KOPT-K1 (cell line): ENCODE data around the gene FGF21.

Source experiments
- H3K27ac ChIP-seq: fragments of 200-600 bp; sonication (generic); 2 replicates; pipeline ENCODE4 v1.5.1; 2016; ENCODE audit warnings: antibody characterized with exemption, mild to moderate bottlenecking, low read depth, low read length; ENCODE audit not compliant: poor library complexity, severe bottlenecking
- H3K36me3 ChIP-seq: fragments of 200-600 bp; sonication (generic); 2 replicates; pipeline ENCODE4 v1.5.1; 2017; ENCODE audit warnings: antibody characterized with exemption, mild to moderate bottlenecking, low read length, moderate library complexity; ENCODE audit not compliant: insufficient read depth
- H3K9me3 ChIP-seq: fragments of 200-600 bp; sonication (generic); 2 replicates; pipeline ENCODE4 v1.5.1; 2017; ENCODE audit warnings: antibody characterized with exemption, low read length, mild to moderate bottlenecking; ENCODE audit not compliant: insufficient read depth, poor library complexity, severe bottlenecking

FGF21 gene

GRCh38 chr19:48741129-48741999 is 14.0 kb upstream of the FGF21 start:
- H3K36me3 ChIP-seq: no peaks in the 10 kb centered on the region
- no peaks in the 10 kb centered on the region for H3K9me3 ChIP-seq
- H3K27ac ChIP-seq: no peak overlapping the region

DNA sequence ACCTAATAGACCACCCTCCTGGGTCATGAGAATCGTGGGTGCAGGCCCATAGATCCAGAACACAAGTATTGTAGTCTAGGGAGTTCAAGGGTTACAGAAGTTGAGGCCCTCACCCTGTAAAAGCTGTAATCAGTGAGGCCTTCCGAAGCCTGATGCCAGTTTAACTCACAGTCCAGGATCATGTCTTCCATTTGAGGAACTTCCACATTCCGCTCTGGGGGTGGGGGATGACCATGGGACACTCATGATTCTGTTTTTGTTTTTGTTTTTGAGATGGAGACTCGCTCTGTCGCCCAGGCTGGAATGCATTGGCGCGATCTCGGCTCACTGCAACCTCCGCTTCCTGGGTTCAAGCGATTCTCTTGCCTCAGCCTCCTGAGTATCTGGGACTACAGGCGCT is 13.2 kb upstream of the FGF21 start:
- H3K27ac ChIP-seq: no peak overlapping the region
- no peaks in the 10 kb centered on the region for H3K9me3 ChIP-seq
- no peaks in the 10 kb centered on the region for H3K36me3 ChIP-seq

DNA sequence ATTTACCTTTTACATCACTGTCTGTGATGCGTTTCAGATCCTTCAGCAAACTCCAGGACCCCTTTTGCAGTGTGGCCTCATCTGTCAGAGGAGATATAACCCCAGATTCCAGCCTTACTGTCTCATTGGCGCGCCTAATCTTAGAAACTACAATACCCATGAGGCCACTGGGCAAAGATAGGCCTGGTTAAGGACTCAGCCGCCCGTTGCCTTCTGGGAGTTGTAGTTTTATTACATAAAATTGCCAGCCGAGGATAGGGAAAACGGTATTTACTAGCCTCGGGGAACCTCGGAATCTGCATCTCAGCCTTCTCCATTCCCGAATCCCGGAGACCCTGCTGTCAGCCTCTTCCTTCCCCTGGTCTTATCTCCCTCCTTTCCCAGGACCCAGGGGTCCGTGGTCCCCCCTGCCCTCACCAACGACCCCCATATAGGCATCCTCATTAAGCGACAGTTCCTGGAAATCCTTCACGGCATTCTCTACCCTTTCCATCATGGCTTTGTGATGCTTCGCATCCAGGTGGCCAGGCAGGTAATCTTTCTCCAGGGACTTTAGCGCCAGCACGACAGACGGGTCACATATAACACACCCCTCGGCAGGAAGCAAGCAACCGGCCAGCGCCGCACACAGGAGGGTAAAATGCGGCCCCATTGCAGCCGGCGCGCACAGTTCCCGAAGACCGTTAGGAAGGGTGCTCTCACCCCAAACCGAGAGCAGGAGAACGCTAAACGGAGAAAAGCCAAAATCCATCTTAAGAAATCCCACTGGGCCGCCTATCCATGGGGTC is 9.9 kb upstream of the FGF21 start:
- H3K27ac ChIP-seq: no peak overlapping the region
- no peaks in the 10 kb centered on the region for H3K36me3 ChIP-seq
- no peaks in the 10 kb centered on the region for H3K9me3 ChIP-seq

DNA sequence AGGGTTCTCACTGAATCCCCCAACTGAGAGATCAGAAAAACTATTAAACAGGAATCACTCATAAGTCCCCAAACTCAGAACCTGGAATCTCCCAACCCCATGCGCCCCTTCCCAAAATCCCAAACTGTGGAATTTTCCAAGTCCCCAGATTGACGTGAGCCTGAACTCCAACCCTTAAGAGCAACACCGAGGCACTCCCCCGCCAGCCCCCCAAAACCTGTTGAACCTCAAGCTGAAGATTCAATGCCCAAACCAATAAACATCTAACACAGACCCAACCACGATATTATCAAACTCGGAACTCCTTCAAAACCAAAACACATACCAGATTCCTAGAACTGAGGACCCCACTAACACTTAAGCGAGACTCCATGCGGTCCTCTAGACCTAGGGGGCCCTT is 9.2 kb upstream of the FGF21 start:
- Histone ChIP-seq H3K36me3 (no peaks in the 10 kb centered on the region), H3K27ac (no peak overlapping the region), H3K9me3 (no peaks in the 10 kb centered on the region)

GRCh38 chr19:48746738-48747575 is 8.4 kb upstream of the FGF21 start, which contains the start of gene IZUMO1:
Gene IZUMO1 (minus strand): TSS chr19:48746909. CDS start chr19:48745859, 1,050 bp downstream.
- Histone ChIP-seq H3K9me3 (no peaks in the 10 kb centered on the region), H3K27ac (no peak within 1 kb of the TSS), H3K36me3 (no peaks in the 10 kb centered on the region)

- Histone ChIP-seq H3K36me3 (no peaks in the 10 kb centered on the region), H3K9me3 (no peaks in the 10 kb centered on the region), H3K27ac (no peak overlapping the region)
These were observed 5.6 kb upstream of the FGF21 start for GRCh38 chr19:48749571-48750198.

DNA sequence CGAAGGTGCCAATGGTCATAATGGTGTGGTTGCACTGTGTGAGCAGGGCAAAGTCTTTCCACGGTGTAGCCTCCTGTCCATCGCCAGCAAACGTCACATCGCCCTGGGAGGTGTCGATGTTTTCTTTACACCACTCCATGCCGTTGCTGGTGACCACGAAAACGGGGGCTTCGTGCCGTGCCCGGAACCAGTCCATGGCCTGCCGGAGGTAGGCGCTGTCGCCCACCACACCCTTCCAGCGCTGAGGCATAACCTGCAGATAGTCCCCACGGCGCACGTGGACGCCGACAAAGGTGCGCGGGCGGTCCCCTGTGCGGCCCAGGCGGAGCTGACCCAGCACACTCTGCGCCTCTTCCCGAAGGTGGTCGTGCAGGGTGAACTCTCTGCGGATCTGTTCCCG is 5.0 kb upstream of the FGF21 start:
- Histone ChIP-seq H3K36me3 (no peaks in the 10 kb centered on the region), H3K9me3 (no peaks in the 10 kb centered on the region), H3K27ac (no peak overlapping the region)

DNA sequence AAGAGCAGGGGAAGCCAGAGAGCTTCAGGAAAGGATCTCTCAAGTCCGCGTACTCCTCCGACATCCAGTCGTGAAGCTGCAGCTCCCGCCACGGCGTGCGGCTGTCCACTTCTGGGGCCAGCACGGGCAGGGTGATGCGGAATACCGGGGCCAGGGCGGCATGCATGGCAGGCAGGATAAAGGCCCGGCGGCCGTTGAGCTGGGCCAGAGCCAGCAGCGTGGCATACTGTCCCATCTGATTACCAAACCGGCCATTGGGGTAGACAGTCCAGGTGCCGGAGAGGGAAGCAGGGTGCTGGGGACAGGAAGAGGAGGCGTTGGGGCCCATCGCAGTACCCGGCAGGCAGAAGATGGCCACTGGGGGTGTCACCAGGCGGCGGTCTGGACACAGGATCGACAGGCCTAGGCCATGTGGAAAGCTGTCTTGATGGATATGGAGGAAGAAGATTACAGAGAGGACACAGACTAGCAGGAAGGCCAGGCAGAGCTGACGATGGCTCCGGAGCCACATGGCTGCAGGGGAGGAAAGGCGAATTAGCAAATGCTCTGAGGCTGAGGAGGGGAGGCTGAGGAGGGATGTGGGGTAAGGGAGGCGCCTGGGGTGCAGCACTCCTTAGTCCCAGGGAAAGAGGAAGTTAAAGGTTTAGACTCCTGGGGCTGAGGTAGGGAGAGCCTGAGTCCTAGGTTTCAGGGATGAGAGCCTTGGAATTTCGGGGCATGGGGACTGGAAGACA is 4.4 kb upstream of the FGF21 start:
- Histone ChIP-seq H3K9me3 (no peaks in the 10 kb centered on the region), H3K27ac (no peak overlapping the region), H3K36me3 (no peaks in the 10 kb centered on the region)

DNA sequence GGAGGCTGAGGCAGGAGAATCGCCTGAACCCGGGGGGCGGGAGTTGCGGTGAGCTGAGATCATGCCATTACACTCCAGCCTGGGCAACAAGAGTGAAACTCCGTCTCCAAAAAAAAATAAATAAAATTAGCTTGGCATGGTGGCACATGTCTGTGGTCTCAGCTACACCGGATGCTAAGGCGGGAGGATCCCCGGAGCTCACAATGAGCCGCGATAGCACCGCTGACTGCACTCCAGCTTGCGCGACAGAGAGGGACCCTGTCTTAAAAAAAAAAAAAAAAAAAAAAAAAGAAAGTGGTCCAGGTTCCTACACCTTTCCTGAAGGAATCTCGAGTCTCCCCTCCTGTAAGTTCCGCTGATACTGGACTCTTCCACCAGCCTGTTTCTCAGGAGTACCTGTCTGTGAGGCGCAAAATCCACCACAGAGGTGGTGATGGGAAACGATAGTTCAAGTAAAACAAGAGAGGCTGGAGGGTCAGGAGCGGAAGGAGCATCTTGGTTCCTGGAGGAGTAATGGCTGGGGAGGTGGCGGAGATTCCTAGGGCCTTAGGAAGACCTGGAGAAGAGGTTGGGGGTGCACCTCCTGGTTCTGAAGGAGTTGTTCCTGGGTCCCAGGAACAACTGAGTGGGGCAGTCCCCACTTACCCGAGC is 3.4 kb upstream of the FGF21 start:
- Histone ChIP-seq H3K9me3 (no peaks in the 10 kb centered on the region), H3K27ac (no peak overlapping the region), H3K36me3 (no peaks in the 10 kb centered on the region)

- Histone ChIP-seq H3K9me3 (no peaks in the 10 kb centered on the region), H3K36me3 (no peaks in the 10 kb centered on the region), H3K27ac (no peak within 1 kb of the TSS)
These were observed 2.6 kb upstream of the FGF21 start, which contains the start of gene FUT1 for GRCh38 chr19:48752496-48753365. Gene FUT1 (minus strand): TSS chr19:48752641. CDS start chr19:48751281, 1,360 bp downstream.

DNA sequence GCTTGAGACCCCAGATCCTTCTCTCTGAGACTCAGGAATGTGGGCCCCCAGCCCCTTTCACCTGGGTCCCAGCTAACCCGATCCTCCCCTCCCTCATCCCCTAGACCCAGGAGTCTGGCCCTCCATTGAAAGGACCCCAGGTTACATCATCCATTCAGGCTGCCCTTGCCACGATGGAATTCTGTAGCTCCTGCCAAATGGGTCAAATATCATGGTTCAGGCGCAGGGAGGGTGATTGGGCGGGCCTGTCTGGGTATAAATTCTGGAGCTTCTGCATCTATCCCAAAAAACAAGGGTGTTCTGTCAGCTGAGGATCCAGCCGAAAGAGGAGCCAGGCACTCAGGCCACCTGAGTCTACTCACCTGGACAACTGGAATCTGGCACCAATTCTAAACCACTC is 463 bp downstream of the FGF21 start:
- no peaks in the 10 kb centered on the region for H3K36me3 ChIP-seq
- H3K27ac ChIP-seq: no peak overlapping the region
- no peaks in the 10 kb centered on the region for H3K9me3 ChIP-seq

GRCh38 chr19:48756212-48756611 is 888 bp downstream of the FGF21 start:
- no peak overlapping the region for H3K27ac ChIP-seq
- no peaks in the 10 kb centered on the region for H3K9me3 ChIP-seq
- no peaks in the 10 kb centered on the region for H3K36me3 ChIP-seq

DNA sequence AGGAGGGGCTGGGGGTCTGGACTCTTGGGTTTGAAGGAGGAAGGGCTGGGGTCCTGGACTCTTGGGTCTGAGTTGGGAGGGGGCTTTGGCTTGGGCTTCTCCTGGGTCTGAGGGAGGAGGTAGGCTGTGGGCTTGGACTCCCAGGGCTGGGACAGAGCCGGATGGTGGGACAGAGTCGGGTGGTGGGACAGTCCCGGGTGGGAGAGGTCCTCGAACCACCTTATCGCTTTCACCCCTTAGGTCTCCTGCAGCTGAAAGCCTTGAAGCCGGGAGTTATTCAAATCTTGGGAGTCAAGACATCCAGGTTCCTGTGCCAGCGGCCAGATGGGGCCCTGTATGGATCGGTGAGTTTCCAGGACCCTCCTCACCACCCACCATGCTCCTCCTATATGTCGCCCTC is 1.4 kb downstream of the FGF21 start:
- Histone ChIP-seq H3K36me3 (no peaks in the 10 kb centered on the region), H3K27ac (no peak overlapping the region)

More for the DNA sequence above, 1.4 kb downstream of the FGF21 start:
- H3K9me3 ChIP-seq: no peaks in the 10 kb centered on the region
